HG02938 (cell line): ENCODE data around the gene EFCAB6.
"Not testable (repeated sequence)": the region's sequence is repeated elsewhere in the genome, so short reads cannot be mapped to it uniquely, and the experiment has no call there.

Source experiments
- ATAC-seq: cut with Tn5 transposase; IDR thresholded peaks from one replicate; pipeline ENCODE4 v1.9.1; 2021; ENCODE audit warnings: mild to moderate bottlenecking, moderate library complexity; ENCODE audit not compliant: unreplicated experiment

The EFCAB6 gene

GRCh38 chr22:43720716-43721115 is 91.4 kb downstream of the EFCAB6 start:
- ATAC-seq: no peak

DNA sequence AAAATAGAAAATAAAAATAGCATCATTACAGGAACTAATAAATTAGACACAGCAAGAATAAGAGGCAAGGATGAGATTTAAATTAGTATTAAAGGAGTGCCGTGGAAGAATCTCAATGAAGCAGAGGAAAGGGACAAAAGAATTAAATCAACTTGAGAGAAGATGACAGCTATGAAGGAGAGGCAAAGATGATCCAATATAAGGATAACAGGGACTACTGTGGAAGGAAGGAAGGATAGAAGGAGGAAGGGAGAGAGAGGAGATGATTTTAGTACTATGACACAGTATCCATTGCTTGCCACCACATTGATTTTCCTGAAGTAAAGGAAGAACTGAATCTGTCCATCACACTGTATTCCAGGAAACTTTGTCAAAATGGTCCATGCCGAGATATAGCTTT is 98.0 kb downstream of the EFCAB6 start:
- no peak for ATAC-seq

GRCh38 chr22:43711681-43712080 is 100.4 kb downstream of the EFCAB6 start:
- ATAC-seq: no peak

DNA sequence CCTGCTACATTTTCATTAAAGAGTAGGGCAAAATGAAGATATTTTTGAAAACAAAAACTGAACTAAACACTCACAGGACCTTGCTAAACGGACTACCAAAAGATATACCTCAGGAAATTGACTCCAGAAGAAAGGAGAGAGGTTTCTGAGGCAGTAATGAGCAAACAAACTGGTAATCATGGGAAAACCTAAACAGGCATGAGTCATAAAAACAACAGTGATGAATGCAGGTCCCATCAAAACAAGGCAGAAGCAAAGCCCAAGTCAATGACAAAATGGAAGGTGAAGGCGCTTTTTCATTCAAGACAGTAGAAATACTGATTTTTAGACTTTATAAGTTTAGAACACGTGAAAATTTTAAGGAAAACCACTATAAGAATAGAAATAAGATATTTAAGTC is 104.5 kb downstream of the EFCAB6 start:
- no peak for ATAC-seq

DNA sequence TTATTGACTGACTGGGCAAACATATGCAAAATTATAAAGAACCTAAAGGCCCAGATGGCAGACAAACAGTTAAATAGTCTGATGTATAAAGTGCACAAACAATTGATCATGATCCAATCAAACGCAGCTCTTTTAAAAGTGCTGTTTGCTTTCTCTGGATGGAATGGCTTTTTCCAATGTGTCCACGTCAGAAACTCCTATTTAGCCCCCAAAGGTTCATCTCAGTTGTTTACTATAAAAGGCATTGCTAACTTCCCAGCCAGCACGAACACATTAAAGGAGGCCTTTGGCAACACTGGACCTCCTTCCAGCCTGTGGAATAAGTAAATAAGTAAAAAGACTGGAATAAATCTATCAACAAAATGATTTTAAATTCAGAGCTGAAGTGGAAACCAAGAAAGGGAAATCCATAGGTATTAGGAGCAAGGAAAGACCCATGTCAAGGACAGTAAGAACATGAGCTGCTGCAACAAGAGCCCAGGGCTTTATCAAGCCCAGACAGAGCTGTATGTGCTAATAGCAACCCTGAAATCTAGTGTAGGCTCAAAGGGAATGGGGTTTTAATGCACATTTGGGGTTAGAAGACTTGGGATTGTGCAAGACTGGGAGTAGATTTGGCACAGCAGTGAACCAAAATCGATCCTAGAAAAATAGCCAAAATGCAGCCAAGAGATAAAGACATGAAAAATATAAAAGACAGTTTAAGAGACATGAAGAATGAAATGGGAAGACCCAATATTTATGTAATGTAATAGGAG is 105.4 kb downstream of the EFCAB6 start:
- ATAC-seq: no peak

GRCh38 chr22:43706151-43706550 is 106.0 kb downstream of the EFCAB6 start:
- ATAC-seq: no peak

- no peak for ATAC-seq
Measured at GRCh38 chr22:43704051-43704450, 108.1 kb downstream of the EFCAB6 start.

- ATAC-seq: no peak
Measured at GRCh38 chr22:43698403-43698802, 113.7 kb downstream of the EFCAB6 start.

DNA sequence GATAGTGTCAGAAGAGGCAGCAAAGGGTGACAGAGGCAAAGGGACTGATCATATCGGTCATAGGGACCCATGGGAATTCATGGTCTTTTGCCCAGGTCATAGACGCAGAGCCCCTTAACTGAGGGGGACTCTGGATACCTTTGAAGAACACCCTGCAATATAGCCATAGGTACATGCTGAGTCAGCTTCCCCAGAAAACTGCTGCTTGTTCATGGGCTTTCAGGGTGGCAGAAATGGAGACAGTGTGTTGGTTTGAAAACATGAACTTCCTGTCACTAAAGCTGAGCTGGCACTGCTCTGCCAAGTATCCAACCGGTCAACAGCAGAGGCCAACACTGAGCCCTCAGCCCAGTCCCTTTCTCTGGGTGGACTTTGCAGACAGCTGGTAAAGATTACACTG is 114.2 kb downstream of the EFCAB6 start:
- ATAC-seq: no peak

- ATAC-seq: no peak
Measured at GRCh38 chr22:43693249-43693648, 118.9 kb downstream of the EFCAB6 start.

DNA sequence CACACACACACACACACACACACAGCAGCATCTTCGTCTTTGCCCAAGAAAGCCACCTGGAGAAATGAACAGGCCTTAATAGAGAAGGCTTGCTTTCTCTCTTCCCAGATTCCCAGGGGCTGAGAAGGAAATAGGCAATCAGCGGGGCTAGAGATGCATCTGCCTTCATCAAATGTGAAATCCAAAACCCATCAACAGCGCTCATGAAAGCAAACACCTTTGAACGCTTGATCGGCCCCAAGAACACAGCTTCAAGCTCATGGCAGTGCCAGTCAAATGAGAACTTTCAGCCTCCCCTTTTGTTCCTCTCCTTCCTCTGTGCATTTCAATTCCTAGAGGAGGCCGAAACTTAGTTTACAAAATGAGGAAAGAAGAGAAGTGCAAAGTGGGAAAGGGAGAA is 122.7 kb downstream of the EFCAB6 start:
- ATAC-seq: no peak

GRCh38 chr22:43682851-43683250 is 129.3 kb downstream of the EFCAB6 start:
- ATAC-seq: no peak

- no peak for ATAC-seq
Measured at GRCh38 chr22:43681731-43682360, 130.3 kb downstream of the EFCAB6 start.

GRCh38 chr22:43670513-43670912 is 141.6 kb downstream of the EFCAB6 start:
- no peak for ATAC-seq

- no peak for ATAC-seq
Measured at GRCh38 chr22:43669190-43669589, 142.9 kb downstream of the EFCAB6 start.

- ATAC-seq: no peak
Measured at GRCh38 chr22:43667656-43668055, 144.4 kb downstream of the EFCAB6 start.

DNA sequence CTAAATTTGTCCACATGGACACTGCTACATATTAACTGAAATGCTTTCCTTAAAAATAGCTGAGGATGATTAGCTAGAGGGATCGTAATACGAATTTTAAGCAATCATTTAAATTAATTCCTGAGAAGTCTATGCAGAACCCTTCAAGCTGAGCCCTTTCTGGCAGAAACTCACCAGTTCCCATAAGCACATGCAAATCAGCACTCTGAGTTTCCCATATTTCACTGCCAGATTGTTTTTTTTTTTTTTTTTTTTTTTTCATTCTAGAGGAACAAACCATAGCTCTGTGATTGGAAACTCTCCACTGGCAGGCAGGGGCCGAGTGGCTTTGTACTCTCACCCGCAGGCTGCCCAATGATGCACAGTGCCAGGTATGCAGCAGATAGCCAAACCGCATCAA is 145.6 kb downstream of the EFCAB6 start:
- no peak for ATAC-seq

- no peak for ATAC-seq
Measured at GRCh38 chr22:43658823-43659222, 153.3 kb downstream of the EFCAB6 start.

GRCh38 chr22:43656581-43656980 is 155.5 kb downstream of the EFCAB6 start:
- not testable (repeated sequence) for ATAC-seq

DNA sequence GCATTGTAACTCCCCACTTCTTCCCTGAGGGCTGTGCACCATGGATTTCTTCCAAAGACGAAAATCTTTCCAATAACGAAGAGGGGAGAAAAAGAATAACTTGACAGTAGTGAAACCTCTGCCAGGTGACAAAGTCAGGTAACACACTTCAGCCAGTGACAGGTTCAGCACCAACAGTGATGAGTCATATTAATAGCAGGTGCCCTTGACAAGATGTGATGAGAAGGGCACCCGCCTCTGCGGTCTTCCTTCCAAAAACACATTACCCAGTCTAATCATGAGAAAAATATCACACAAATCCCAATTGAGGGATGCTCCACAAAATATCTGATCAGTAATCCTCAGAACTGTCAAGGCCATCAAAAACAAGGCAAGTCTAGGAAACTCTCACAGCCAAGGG is 157.8 kb downstream of the EFCAB6 start:
- ATAC-seq: no peak

- ATAC-seq: no peak
Measured at GRCh38 chr22:43652845-43653244, 159.3 kb downstream of the EFCAB6 start.

DNA sequence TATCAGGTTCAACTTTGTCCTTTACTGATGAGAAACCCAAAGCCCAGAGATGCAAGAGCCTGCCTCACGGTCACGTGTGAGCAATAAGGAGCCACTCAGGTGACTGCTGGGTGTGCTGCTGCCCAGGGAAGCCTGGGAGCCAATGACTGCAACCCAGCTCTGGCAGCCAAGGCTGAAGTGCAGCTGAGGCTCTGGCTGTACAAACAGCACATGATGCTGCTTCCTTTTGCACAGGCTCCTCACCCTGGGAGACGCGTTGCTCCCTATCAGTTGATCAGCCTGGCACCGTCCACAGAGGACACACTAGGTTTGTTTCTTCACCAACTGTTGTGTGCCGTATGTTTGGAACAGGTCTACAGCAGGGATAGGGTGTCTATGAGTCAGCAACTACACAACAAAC is 168.7 kb downstream of the EFCAB6 start:
- no peak for ATAC-seq
